PC-9 (cell line): ENCODE data around the gene SPSB4. TPM values are rescaled to one million over a fixed set of nuclear protein-coding genes. Genes with fewer than 3 reads are reported as not detected.

ENCODE experiments used
- BruUV-seq: library from RNA; stranded (reverse); fragments of 400-500 nt; replicated peaks from 2 replicates; lab custom pipeline; 2021; lab: Mats Ljungman, UMichigan
- CTCF ChIA-PET: fragments of 300-600 bp; sonication (Branson Sonifier 250); formaldehyde crosslinking; loops from one replicate; lab custom pipeline; 2022; ENCODE audit warnings: antibody characterized with exemption; lab: Charles Lee
- POLR2A ChIA-PET: fragments of 300-600 bp; sonication (Branson Sonifier 250); formaldehyde crosslinking; loops from one replicate; lab custom pipeline; 2022; ENCODE audit warnings: antibody characterized with exemption; ENCODE audit not compliant: unreplicated experiment; lab: Charles Lee
- DNase-seq, 2 experiments: peaks; one replicate each; pipeline versions ENCODE4 v3.0.0 to v3.0.0-alpha.2; 2015 to 2022; ENCODE audit warnings: mixed read lengths in 1 of 2
- H2AFZ ChIP-seq: fragments of 200-600 bp; sonication (generic); 2 replicates; pipeline ENCODE4 v1.8.1; 2017; ENCODE audit warnings: antibody characterized with exemption
- H3F3A ChIP-seq: fragments of 200-600 bp; sonication (generic); 2 replicates; pipeline ENCODE4 v1.8.1; 2017; ENCODE audit warnings: antibody characterized with exemption, mild to moderate bottlenecking, low read depth; ENCODE audit not compliant: insufficient read depth
- H3K27ac ChIP-seq: fragments of 200-600 bp; sonication (generic); 2 replicates; pipeline ENCODE4 v1.6.1; 2016; ENCODE audit warnings: mixed run types
- H3K27me3 ChIP-seq: fragments of 200-600 bp; sonication (generic); 2 replicates; pipeline ENCODE4 v1.6.1; 2016; ENCODE audit warnings: low read depth, mixed run types; ENCODE audit not compliant: insufficient read depth
- H3K36me3 ChIP-seq: fragments of 200-600 bp; sonication (generic); 2 replicates; pipeline ENCODE4 v1.6.1; 2016; ENCODE audit warnings: low read depth, mixed run types
- H3K4me1 ChIP-seq: fragments of 200-600 bp; sonication (generic); replicated peaks from 2 replicates; pipeline ENCODE4 v1.6.1; 2016; ENCODE audit warnings: mixed run types; ENCODE audit not compliant: insufficient read depth
- H3K4me2 ChIP-seq: fragments of 200-600 bp; sonication (generic); 2 replicates; pipeline ENCODE4 v1.6.1; 2017; ENCODE audit warnings: mixed run types
- H3K4me3 ChIP-seq: fragments of 200-600 bp; sonication (generic); 2 replicates; pipeline ENCODE4 v1.6.1; 2016; ENCODE audit warnings: mixed run types
- H3K79me2 ChIP-seq: fragments of 200-600 bp; sonication (generic); 2 replicates; pipeline ENCODE4 v1.6.1; 2017; ENCODE audit warnings: low read depth, mixed run types
- H3K9me2 ChIP-seq: fragments of 200-600 bp; sonication (generic); 2 replicates; pipeline ENCODE4 v1.8.1; 2017; ENCODE audit warnings: mild to moderate bottlenecking; ENCODE audit not compliant: insufficient read depth
- H3K9me3 ChIP-seq: fragments of 200-600 bp; sonication (generic); 2 replicates; pipeline ENCODE4 v1.8.1; 2016; ENCODE audit warnings: low read depth; ENCODE audit not compliant: insufficient read depth
- H4K20me1 ChIP-seq: fragments of 200-600 bp; sonication (generic); 2 replicates; pipeline ENCODE4 v1.8.1; 2017; ENCODE audit not compliant: insufficient read depth
- CTCF ChIP-seq: fragments of 200-600 bp; sonication (generic); conservative IDR thresholded peaks from 2 replicates; pipeline ENCODE4 v1.6.1; 2017; ENCODE audit warnings: mixed run types, antibody characterized with exemption, mild to moderate bottlenecking, moderate library complexity
- EZH2 ChIP-seq: fragments of 200-600 bp; sonication (generic); IDR thresholded peaks from 2 replicates; pipeline ENCODE4 v1.8.0; 2017; ENCODE audit warnings: antibody characterized with exemption, low read depth
- intact Hi-C: fragments of 100-400 bp; cut with micrococcal nuclease; formaldehyde crosslinking; loops from one replicate; pipeline ENCODE4 v1.10.0; 2022; ENCODE audit not compliant: unreplicated experiment
- total RNA-seq: library from RNA; stranded (reverse); gene quantifications from 2 replicates; pipeline ENCODE4 v1.2.3, GENCODE V29; 2021

SPSB4 gene
- total RNA-seq, 1 experiment from 2014 or later: not detected

DNA sequence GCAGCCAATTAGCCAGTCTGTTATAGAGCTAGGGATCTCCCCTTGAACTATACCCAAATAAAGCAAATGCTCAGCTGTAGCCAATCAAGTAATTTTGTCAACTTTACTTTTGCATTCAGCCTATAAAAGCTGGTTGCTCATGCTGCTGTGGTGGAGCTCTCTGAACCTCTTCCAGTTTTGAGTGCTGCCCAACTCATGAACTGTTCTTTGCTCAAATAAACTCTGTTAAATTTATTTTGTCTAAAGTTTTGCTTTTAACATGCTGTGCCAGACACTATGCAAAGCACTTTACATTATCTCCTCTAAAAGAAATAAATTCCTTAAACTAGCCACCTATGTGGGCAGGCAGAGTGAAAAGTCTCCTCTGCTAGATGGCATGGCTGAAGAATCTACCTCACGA is 128.8 kb downstream of the SPSB4 start:
- intact Hi-C loops: no loop called here

DNA sequence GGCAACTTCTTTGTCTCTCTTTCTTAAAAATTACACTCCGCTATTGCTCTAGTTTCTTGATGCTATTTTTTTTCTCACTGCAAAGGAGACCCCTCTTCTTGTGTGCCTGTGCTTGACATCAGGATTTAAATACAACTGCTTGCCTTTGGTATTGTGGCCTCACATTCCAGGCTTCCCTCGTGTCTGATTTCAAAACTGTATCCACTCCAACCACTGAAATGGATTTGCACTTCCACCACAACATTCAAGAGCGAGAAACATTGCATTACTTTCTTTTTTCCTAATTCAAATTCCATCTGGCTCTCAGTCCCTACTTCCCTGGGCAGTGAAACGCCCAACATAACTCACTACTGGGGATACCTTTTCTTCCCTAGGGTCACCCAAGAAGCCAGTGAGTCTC is 130.0 kb downstream of the SPSB4 start:
- no peaks in the 10 kb centered on the region for H4K20me1 ChIP-seq
- no peaks in the 10 kb centered on the region for H3K79me2 ChIP-seq
- no peak overlapping the region for H3K4me2 ChIP-seq
- TF ChIP-seq CTCF: no peak
- no peak for TF ChIP-seq EZH2
- H3F3A ChIP-seq: no peaks in the 10 kb centered on the region
- POLR2A ChIA-PET: no interaction called here
- BruUV-seq: no TSS peak
- H3K9me3 ChIP-seq: peaks cover 5% of the 10 kb centered on the region; the same call in 1 of the 2 replicates
- CTCF ChIA-PET: no interaction called here
- DNase-seq: no peak
- H2AFZ ChIP-seq: no peak overlapping the region
- no peak overlapping the region for H3K4me3 ChIP-seq
- no peak overlapping the region for H3K27ac ChIP-seq
- H3K27me3 ChIP-seq: peaks cover 30% of the 10 kb centered on the region
- H3K36me3 ChIP-seq: no peaks in the 10 kb centered on the region
- H3K9me2 ChIP-seq: no peaks in the 10 kb centered on the region
- H3K4me1 ChIP-seq: no peaks in the 10 kb centered on the region
- intact Hi-C loops: no loop called here

More for the DNA sequence above, 128.8 kb downstream of the SPSB4 start:
- H3F3A ChIP-seq: no peaks in the 10 kb centered on the region
- no peaks in the 10 kb centered on the region for H3K9me2 ChIP-seq
- POLR2A ChIA-PET: interaction anchor here (0.7 kb wide), 1 partner anchor 1879 kb away, joined by 5 read pairs; no protein-coding TSS in a partner anchor
- BruUV-seq: no TSS peak
- H2AFZ ChIP-seq: no peak overlapping the region
- DNase-seq: no peak
- peaks cover 5% of the 10 kb centered on the region; the same call in 1 of the 2 replicates for H3K9me3 ChIP-seq
- no peak overlapping the region for H3K4me2 ChIP-seq
- H3K36me3 ChIP-seq: no peaks in the 10 kb centered on the region
- no peak overlapping the region for H3K4me3 ChIP-seq
- H4K20me1 ChIP-seq: no peaks in the 10 kb centered on the region
- no peak for TF ChIP-seq CTCF
- TF ChIP-seq EZH2: no peak
- CTCF ChIA-PET: no interaction called here
- peaks cover 28% of the 10 kb centered on the region for H3K27me3 ChIP-seq
- no peak overlapping the region for H3K27ac ChIP-seq
- H3K4me1 ChIP-seq: no peaks in the 10 kb centered on the region
- no peaks in the 10 kb centered on the region for H3K79me2 ChIP-seq

DNA sequence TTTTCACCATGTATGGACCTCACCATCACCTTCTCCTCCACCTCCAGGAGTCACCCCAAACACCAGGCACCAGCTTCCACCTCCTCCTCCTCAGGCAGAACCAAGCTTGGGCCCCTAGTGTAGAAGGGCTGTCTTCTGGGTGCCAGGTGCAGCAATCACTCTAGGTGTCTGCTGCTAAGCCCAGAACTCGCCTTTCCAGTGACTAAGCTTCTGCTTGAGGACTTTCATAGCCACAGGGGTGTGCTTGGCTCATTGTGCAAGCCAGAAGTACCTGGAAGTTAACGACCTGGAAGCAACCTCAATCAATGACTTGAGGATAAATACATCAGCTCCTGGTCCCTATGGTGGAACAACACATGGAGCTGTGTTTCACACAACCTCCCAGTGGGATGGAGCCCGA is 130.7 kb downstream of the SPSB4 start:
- ChIA-PET POLR2A (no interaction called here), CTCF (no interaction called here)
- Histone ChIP-seq H3K4me1 (no peaks in the 10 kb centered on the region), H3K4me2 (no peak overlapping the region), H2AFZ (no peak overlapping the region), H3K27ac (no peak overlapping the region), H3K27me3 (peaks cover 33% of the 10 kb centered on the region), H3K9me2 (no peaks in the 10 kb centered on the region), H3K79me2 (no peaks in the 10 kb centered on the region), H3K36me3 (no peaks in the 10 kb centered on the region), H4K20me1 (no peaks in the 10 kb centered on the region), H3K4me3 (no peak overlapping the region), H3F3A (no peaks in the 10 kb centered on the region), H3K9me3 (peaks cover 5% of the 10 kb centered on the region; the same call in 1 of the 2 replicates)
- intact Hi-C loops: no loop called here
- BruUV-seq: no TSS peak
- TF ChIP-seq CTCF: no peak
- TF ChIP-seq EZH2: no peak
- DNase-seq: no peak
